ENCODE results near the gene SLC8A2. TPM values are rescaled to one million over a fixed set of nuclear protein-coding genes. Genes with fewer than 3 reads are reported as not detected.

The SLC8A2 gene
- total and polyA plus RNA-seq, 10 of the 15 experiments (the other 5 are each of a cell fraction or from before 2014, with no cell fraction given), result not detected

- in situ Hi-C loops (cut with MboI), result no loop called here
- no TSS peak for BruUV-seq (replicated peaks)
Measured at GRCh38 chr19:47405854-47406417, 65.8 kb downstream of the SLC8A2 start.

GRCh38 chr19:47405197-47405550 is 66.5 kb downstream of the SLC8A2 start:
- Histone ChIP-seq H3K4me2 (ENCODE audit: control insufficient read depth, insufficient read depth) (no peak overlapping the region), H3K36me3 (ENCODE audit: control insufficient read depth in 2 of 2, insufficient read depth in 2 of 2, low read length in 1 of 2) (no peaks in the 10 kb centered on the region), H3K4me3 (no peak overlapping the region), H3K27ac (ENCODE audit: control insufficient read depth, insufficient read depth) (no peak overlapping the region), H4K20me1 (ENCODE audit: control insufficient read depth, insufficient read depth) (no peaks in the 10 kb centered on the region), H3K9ac (ENCODE audit: control insufficient read depth, insufficient read depth, low read length) (no peak overlapping the region), H2AFZ (ENCODE audit: control insufficient read depth, low read depth, low read length) (no peak overlapping the region), H3K9me3 (replicated peaks; ENCODE audit: control insufficient read depth, insufficient read depth, low read length) (no peaks in the 10 kb centered on the region), H3K27me3 (replicated peaks in 1 of 2; ENCODE audit: control insufficient read depth in 2 of 2, insufficient read depth in 2 of 2, low read length in 1 of 2) (no peaks in the 10 kb centered on the region; a peak in 1 of 4 replicates), H3K79me2 (ENCODE audit: control insufficient read depth, insufficient read depth, low read length) (no peaks in the 10 kb centered on the region), H3K4me1 (ENCODE audit: control insufficient read depth, insufficient read depth, low read length) (no peaks in the 10 kb centered on the region)
- in situ Hi-C loops (cut with MboI), result no loop called here
- POLR2A ChIA-PET, result no interaction called here
- intact Hi-C loops (cut with micrococcal nuclease; ENCODE audit: unreplicated experiment), result no loop called here
- SMC1A ChIA-PET (ENCODE audit: uncharacterized antibody, unreplicated experiment), result no interaction called here
- DNase-seq (ENCODE audit: low read depth, low spot score), result no peak
- WGBS (ENCODE audit: insufficient coverage, insufficient replicate concordance, low lambda C conversion rate, missing lambda C conversion rate), result 70% methylated on average over 4 of the region's 4 CpGs
- no peak for ATAC-seq
- CTCF ChIA-PET, result interaction anchor here (1.3 kb wide), 1 partner anchor 13 kb away, joined by 3 read pairs; no protein-coding TSS in a partner anchor
- FAIRE-seq, result no peak
- RAD21 ChIA-PET (ENCODE audit: unreplicated experiment), result interaction anchor here (0.6 kb wide), 1 partner anchor 28 kb away, joined by 3 read pairs; no protein-coding TSS in a partner anchor
- BruUV-seq (replicated peaks), result no TSS peak
- TF ChIP-seq USF2 (IDR thresholded peaks at IDR 0.05; ENCODE audit: borderline replicate concordance, low read depth, low read length) (no peak), FOXM1 (IDR thresholded peaks at IDR 0.05; ENCODE audit: low read depth, low read length) (no peak), USF1 (IDR thresholded peaks at IDR 0.05; ENCODE audit: borderline replicate concordance, extremely low read length, insufficient read depth, low read depth, low read length) (no peak), KAT2A (conservative IDR thresholded peaks at IDR 0.05; ENCODE audit: control insufficient read depth, low read depth, low read length) (no peak), HDAC6 (IDR thresholded peaks at IDR 0.05; ENCODE audit: unreplicated experiment) (no peak)
- TF ChIP-seq, protein P1, sequence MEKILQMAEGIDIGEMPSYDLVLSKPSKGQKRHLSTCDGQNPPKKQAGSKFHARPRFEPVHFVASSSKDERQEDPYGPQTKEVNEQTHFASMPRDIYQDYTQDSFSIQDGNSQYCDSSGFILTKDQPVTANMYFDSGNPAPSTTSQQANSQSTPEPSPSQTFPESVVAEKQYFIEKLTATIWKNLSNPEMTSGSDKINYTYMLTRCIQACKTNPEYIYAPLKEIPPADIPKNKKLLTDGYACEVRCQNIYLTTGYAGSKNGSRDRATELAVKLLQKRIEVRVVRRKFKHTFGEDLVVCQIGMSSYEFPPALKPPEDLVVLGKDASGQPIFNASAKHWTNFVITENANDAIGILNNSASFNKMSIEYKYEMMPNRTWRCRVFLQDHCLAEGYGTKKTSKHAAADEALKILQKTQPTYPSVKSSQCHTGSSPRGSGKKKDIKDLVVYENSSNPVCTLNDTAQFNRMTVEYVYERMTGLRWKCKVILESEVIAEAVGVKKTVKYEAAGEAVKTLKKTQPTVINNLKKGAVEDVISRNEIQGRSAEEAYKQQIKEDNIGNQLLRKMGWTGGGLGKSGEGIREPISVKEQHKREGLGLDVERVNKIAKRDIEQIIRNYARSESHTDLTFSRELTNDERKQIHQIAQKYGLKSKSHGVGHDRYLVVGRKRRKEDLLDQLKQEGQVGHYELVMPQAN (conservative IDR thresholded peaks at IDR 0.05), result no peak

More at GRCh38 chr19:47405854-47406417, 65.8 kb downstream of the SLC8A2 start:
- Histone ChIP-seq H3K79me2 (ENCODE audit: control insufficient read depth, insufficient read depth, low read length) (no peaks in the 10 kb centered on the region), H3K9me3 (replicated peaks; ENCODE audit: control insufficient read depth, insufficient read depth, low read length) (no peaks in the 10 kb centered on the region), H3K9ac (ENCODE audit: control insufficient read depth, insufficient read depth, low read length) (no peak overlapping the region), H2AFZ (ENCODE audit: control insufficient read depth, low read depth, low read length) (no peak overlapping the region), H3K27me3 (replicated peaks in 1 of 2; ENCODE audit: control insufficient read depth in 2 of 2, insufficient read depth in 2 of 2, low read length in 1 of 2) (no peaks in the 10 kb centered on the region; a peak in 1 of 4 replicates), H3K36me3 (ENCODE audit: control insufficient read depth in 2 of 2, insufficient read depth in 2 of 2, low read length in 1 of 2) (no peaks in the 10 kb centered on the region), H3K4me3 (no peak overlapping the region), H3K4me1 (ENCODE audit: control insufficient read depth, insufficient read depth, low read length) (no peaks in the 10 kb centered on the region), H3K27ac (ENCODE audit: control insufficient read depth, insufficient read depth) (no peak overlapping the region), H4K20me1 (ENCODE audit: control insufficient read depth, insufficient read depth) (no peaks in the 10 kb centered on the region), H3K4me2 (ENCODE audit: control insufficient read depth, insufficient read depth) (no peak overlapping the region)
- DNase-seq (ENCODE audit: low read depth, low spot score) (no peak), FAIRE-seq (no peak), ATAC-seq (no peak)
- POLR2A ChIA-PET, result no interaction called here
- TF ChIP-seq STAT1 (conservative IDR thresholded peaks at IDR 0.05), result no peak
- no peak for TF ChIP-seq TCF12 (IDR thresholded peaks at IDR 0.05; ENCODE audit: low read depth, low read length)
- TF ChIP-seq ZZZ3 (IDR thresholded peaks at IDR 0.05; ENCODE audit: control insufficient read depth, insufficient read length, low read depth), result no peak
- no peak for TF ChIP-seq KDM1A (IDR thresholded peaks at IDR 0.05; ENCODE audit: borderline replicate concordance)
- no peak for TF ChIP-seq NFYA (IDR thresholded peaks at IDR 0.05; ENCODE audit: borderline replicate concordance, low read depth, low read length)
- TF ChIP-seq PAX5 (IDR thresholded peaks at IDR 0.05; ENCODE audit: borderline replicate concordance, low read depth, low read length), result no peak
- no peak for TF ChIP-seq CBFB (IDR thresholded peaks at IDR 0.05; ENCODE audit: low read depth)
- TF ChIP-seq TARDBP (IDR thresholded peaks at IDR 0.05; ENCODE audit: borderline replicate concordance), result no peak
- no peak for TF ChIP-seq SPI1 (IDR thresholded peaks at IDR 0.05; ENCODE audit: borderline replicate concordance, insufficient read depth, low read depth, low read length)
- TF ChIP-seq LARP7 (IDR thresholded peaks at IDR 0.05), result no peak
- SMC1A ChIA-PET (ENCODE audit: uncharacterized antibody, unreplicated experiment), result no interaction called here
- CTCF ChIA-PET, result no interaction called here
- RAD21 ChIA-PET (ENCODE audit: unreplicated experiment), result no interaction called here
- WGBS (ENCODE audit: insufficient coverage, insufficient replicate concordance, low lambda C conversion rate, missing lambda C conversion rate), result 43% methylated on average over 5 of the region's 5 CpGs
- intact Hi-C loops (cut with micrococcal nuclease; ENCODE audit: unreplicated experiment), result no loop called here
